ENCODE data around the gene SIX4. TPM values are rescaled to one million over a fixed set of nuclear protein-coding genes. Genes with fewer than 3 reads are reported as not detected.

SIX4 gene
- total and polyA plus RNA-seq, 8 donors: 0.35 to 5.8 (median 1.8) TPM; not detected in 1

DNA sequence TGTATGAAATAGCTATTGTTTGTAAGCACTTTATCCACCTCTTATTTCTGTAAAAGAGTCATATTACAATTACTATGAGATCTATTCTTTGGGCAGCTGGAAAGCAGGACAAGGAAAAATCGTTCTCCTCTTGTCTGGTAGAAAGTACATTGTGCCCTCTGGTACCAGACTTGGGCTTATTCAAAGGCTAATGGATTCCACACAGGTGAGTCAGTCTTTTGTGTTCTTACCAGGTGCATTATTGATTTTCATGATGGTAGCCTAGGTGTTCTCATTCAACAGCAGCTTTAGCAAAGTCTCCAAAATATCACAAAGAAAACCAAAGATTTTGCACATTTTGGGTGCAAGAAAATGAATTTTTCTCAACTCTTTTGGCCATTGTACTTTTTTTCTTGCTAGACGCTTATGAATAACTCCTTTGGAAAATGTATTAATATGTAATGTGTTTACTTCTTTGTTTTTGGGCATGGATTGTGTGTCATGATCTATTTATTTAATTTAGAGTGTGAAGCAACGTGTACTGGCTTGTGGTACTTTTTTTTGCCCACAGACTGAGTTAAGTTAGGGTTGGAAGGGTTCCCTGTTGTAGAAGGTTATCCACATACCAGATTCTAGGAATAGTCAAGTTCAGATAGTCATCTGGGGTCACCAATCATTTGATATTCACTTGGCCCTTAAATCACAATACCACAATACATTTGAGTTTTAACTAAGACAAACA is 36.7 kb upstream of the SIX4 start:
- WGBS, 5 donors: 60 to 77% (median 67%) methylated on average over 3 of the region's 3 CpGs
- intact Hi-C loops (cut with DNase I; ENCODE audit: low total_unique reads): no loop called here
- peak in 1 of 2 donors; percentile 50 for DNase-seq
- TF ChIP-seq POLR2A (IDR thresholded peaks at IDR 0.05) (no peak), EP300 (IDR thresholded peaks at IDR 0.05) (no peak), POLR2AphosphoS5 (IDR thresholded peaks at IDR 0.05) (no peak)
- TF ChIP-seq, protein P1, sequence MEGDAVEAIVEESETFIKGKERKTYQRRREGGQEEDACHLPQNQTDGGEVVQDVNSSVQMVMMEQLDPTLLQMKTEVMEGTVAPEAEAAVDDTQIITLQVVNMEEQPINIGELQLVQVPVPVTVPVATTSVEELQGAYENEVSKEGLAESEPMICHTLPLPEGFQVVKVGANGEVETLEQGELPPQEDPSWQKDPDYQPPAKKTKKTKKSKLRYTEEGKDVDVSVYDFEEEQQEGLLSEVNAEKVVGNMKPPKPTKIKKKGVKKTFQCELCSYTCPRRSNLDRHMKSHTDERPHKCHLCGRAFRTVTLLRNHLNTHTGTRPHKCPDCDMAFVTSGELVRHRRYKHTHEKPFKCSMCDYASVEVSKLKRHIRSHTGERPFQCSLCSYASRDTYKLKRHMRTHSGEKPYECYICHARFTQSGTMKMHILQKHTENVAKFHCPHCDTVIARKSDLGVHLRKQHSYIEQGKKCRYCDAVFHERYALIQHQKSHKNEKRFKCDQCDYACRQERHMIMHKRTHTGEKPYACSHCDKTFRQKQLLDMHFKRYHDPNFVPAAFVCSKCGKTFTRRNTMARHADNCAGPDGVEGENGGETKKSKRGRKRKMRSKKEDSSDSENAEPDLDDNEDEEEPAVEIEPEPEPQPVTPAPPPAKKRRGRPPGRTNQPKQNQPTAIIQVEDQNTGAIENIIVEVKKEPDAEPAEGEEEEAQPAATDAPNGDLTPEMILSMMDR (IDR thresholded peaks at IDR 0.05): no peak
- Histone ChIP-seq H3K36me3 (no peaks in the 10 kb centered on the region), H3K4me1 (peaks cover 0 to 50% (median 25%) of the 10 kb centered on the region in 4 donors), H3K27ac (no peak overlapping the region), H3K27me3 (no peaks in the 10 kb centered on the region), H3K9me3 (no peaks in the 10 kb centered on the region), H3K4me3 (no peak overlapping the region)

DNA sequence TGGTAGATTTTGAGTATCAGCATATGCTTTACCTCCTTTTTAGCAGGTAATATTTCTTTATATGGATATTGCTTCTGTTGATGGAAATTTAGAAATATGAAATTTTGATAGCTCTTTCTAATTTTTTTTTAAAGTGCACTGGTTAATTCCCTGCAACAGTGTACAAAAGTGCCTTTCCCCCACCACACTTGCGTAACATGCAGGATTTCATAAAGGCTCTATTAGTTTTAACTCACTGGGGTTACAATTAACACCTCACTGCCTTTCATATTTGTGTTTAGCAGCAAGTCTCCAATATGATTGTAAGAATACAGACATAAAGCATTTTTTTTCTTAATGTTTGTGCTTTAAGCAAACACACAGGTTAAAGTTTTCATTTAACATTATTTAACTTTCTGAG is 36.1 kb upstream of the SIX4 start:
- Histone ChIP-seq H3K36me3 (no peaks in the 10 kb centered on the region), H3K4me1 (peaks cover 0 to 50% (median 25%) of the 10 kb centered on the region in 4 donors), H3K9me3 (no peaks in the 10 kb centered on the region), H3K4me3 (no peak overlapping the region), H3K27me3 (no peaks in the 10 kb centered on the region), H3K27ac (no peak overlapping the region)
- no peak for DNase-seq
- 91 to 100% (median 97%) methylated on average over 1 of the region's 1 CpG for WGBS, 5 donors
- TF ChIP-seq, protein P1 (IDR thresholded peaks at IDR 0.05): no peak
- TF ChIP-seq POLR2AphosphoS5 (IDR thresholded peaks at IDR 0.05) (no peak), EP300 (IDR thresholded peaks at IDR 0.05) (no peak), POLR2A (IDR thresholded peaks at IDR 0.05) (no peak)
- intact Hi-C loops (cut with DNase I; ENCODE audit: low total_unique reads): no loop called here

GRCh38 chr14:60758885-60759284 is 34.7 kb upstream of the SIX4 start:
- Histone ChIP-seq H3K27ac (no peak overlapping the region), H3K9me3 (no peaks in the 10 kb centered on the region), H3K27me3 (no peaks in the 10 kb centered on the region), H3K36me3 (no peaks in the 10 kb centered on the region), H3K4me3 (no peak overlapping the region), H3K4me1 (peaks cover 0 to 50% (median 25%) of the 10 kb centered on the region in 4 donors)
- TF ChIP-seq, protein P1 (IDR thresholded peaks at IDR 0.05): no peak
- TF ChIP-seq POLR2AphosphoS5 (IDR thresholded peaks at IDR 0.05) (no peak), EP300 (IDR thresholded peaks at IDR 0.05) (no peak), POLR2A (IDR thresholded peaks at IDR 0.05) (no peak)
- WGBS, 5 donors: 47 to 81% (median 67%) methylated on average over 2 of the region's 2 CpGs
- intact Hi-C loops (cut with DNase I; ENCODE audit: low total_unique reads): no loop called here
- DNase-seq: peak in 1 of 2 donors; percentile 47

DNA sequence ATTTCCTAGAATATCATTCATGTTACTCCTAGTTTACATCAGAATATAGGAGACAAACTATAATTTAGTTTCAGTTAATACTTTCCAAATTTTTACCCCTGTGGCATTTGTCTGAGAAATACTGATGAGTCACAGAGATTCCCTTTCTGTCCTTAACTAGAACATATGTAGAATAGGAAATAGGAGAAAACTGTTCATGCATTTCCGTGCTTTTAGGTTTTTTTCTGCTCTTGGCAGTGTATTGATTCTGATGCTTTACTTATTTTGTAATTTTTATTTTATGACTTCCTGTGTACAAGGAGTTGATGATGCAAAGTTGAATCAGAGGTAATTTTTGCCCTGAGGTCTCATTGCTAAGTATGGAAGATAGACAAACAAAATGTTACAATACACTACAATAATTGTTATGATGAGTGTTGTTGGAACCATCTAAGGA is 33.4 kb upstream of the SIX4 start:
- intact Hi-C loops (cut with DNase I; ENCODE audit: low total_unique reads): no loop called here
- 74 to 93% (median 86%) methylated on average over 1 of the region's 1 CpG for WGBS, 5 donors
- no peak for DNase-seq
- peaks cover 0 to 57% (median 25%) of the 10 kb centered on the region in 4 donors for H3K4me1 ChIP-seq
- no peaks in the 10 kb centered on the region for H3K36me3 ChIP-seq
- H3K27ac ChIP-seq: no peak overlapping the region
- no peak for TF ChIP-seq EP300 (IDR thresholded peaks at IDR 0.05)
- TF ChIP-seq, protein P1 (IDR thresholded peaks at IDR 0.05): no peak
- TF ChIP-seq POLR2AphosphoS5 (IDR thresholded peaks at IDR 0.05): no peak
- no peak for TF ChIP-seq POLR2A (IDR thresholded peaks at IDR 0.05)
- no peaks in the 10 kb centered on the region for H3K27me3 ChIP-seq
- no peak overlapping the region for H3K4me3 ChIP-seq
- no peaks in the 10 kb centered on the region for H3K9me3 ChIP-seq

Measured in stomach (tissue), 9 donors.